Stomach smooth muscle (tissue), 2 donors: ENCODE results near the gene BAHCC1.
A peak's percentile ranks its signal among the peaks of the same experiment; 100 is the strongest.

Experiments used
- H3K27ac ChIP-seq: one replicate; pipeline ENCODE4 v1.7.0; 2013; ENCODE audit warnings: mild to moderate bottlenecking, low read length, inconsistent platforms
- H3K27me3 ChIP-seq, 2 donors: one replicate each; pipeline ENCODE4 v1.7.0; 2013; ENCODE audit warnings: low read length in 2 of 2; ENCODE audit not compliant: insufficient read depth in 2 of 2, control insufficient read depth in 1 of 2
- H3K36me3 ChIP-seq, 2 donors: one replicate each; pipeline ENCODE4 v1.7.0; 2013; ENCODE audit warnings: low read length in 2 of 2; ENCODE audit not compliant: control insufficient read depth in 2 of 2, insufficient read depth in 2 of 2
- H3K4me1 ChIP-seq: one replicate; pipeline ENCODE4 v1.7.0; 2013; ENCODE audit warnings: low read length; ENCODE audit not compliant: control insufficient read depth, insufficient read depth
- H3K4me3 ChIP-seq, 2 donors: one replicate each; pipeline ENCODE4 v1.7.0; 2013; ENCODE audit warnings: low read length in 2 of 2
- H3K9ac ChIP-seq, 2 donors: one replicate each; pipeline ENCODE4 v1.7.0; 2013; ENCODE audit warnings: low read length in 2 of 2, mild to moderate bottlenecking in 1 of 2
- H3K9me3 ChIP-seq, 2 donors: one replicate each; pipeline ENCODE4 v1.7.0; 2013; ENCODE audit warnings: low read length in 2 of 2; ENCODE audit not compliant: control insufficient read depth in 2 of 2
- donor health status: healthy.
- donor health status: Pancreatic carcinoma.

BAHCC1 gene

DNA sequence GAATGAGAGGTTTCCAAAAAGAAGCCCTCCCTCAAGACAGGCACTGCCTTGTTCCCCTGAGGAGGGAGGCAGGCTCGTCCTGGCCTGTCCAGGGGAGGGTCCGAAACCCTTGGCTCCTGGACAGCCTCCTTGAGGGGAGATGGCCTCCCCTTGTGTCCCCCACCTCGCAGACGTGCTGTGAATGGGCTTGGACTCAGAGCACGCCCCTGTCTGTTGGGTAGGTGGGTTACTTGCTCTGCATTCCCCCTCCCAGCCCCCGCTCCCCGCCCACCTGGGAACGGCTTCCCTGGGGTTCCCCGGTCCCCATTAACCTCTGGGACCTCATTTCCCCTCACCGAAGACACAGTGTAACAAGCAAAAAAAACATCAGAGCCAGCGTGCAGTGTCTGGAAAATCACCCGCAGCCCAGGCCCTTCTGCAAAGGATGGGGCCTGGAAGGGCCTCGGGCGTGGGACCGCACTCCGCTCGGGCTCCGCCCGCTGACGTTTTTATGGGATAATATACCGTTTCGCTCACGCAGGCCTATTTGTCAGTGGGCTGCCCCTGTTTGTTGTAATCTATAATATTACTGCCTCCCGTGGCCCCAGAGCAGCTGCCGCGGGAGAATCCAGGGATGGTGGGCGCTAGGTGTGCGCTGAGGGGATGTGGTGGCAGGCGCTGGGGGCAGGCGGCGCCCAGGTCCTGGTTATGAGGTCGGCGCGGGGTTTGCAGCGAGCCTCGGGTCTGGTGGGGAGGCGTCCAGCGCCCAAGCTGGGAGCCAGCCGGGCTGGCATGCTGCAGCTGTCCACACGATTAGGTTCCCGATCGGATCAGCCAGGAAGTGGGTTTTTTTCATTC lies 11.1 kb downstream of the BAHCC1 start:
- peak overlapping the region in 1 of 2 donors; percentile 38 for H3K9ac ChIP-seq
- H3K27ac ChIP-seq = peak overlapping the region; percentile 65
- H3K4me3 ChIP-seq = peak overlapping the region in 1 of 2 donors; percentile 68
- peaks cover 67% of the 10 kb centered on the region for H3K4me1 ChIP-seq
- H3K9me3 ChIP-seq = no peaks in the 10 kb centered on the region
- no peaks in the 10 kb centered on the region for H3K27me3 ChIP-seq
- no peaks in the 10 kb centered on the region for H3K36me3 ChIP-seq

DNA sequence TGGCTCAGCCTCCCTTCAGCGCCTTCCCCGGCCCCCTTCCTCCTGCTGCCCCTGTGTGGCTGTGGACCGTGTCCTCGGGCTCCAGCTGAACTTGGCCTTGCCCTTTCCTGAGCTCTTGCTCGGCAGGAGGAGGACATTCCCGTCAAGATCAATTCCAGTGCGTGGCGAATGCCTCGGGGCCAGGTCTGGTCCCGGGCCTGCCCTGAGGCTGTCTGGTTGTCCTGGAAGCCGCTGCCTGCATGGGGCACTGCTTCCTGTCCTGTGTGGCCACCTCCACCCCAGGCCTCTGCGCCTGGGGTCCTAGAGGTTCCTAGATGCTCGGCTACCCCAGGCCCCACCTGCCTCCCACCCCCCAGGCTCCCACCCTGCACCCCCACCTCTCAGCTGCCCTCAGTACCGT lies 12.8 kb downstream of the BAHCC1 start:
- no peaks in the 10 kb centered on the region for H3K27me3 ChIP-seq
- no peaks in the 10 kb centered on the region for H3K9me3 ChIP-seq
- H3K27ac ChIP-seq = no peak overlapping the region
- no peaks in the 10 kb centered on the region for H3K36me3 ChIP-seq
- H3K9ac ChIP-seq = no peak overlapping the region
- H3K4me3 ChIP-seq = no peak overlapping the region
- H3K4me1 ChIP-seq = peaks cover 61% of the 10 kb centered on the region

GRCh38 chr17:81409190-81409935 lies 14.1 kb downstream of the BAHCC1 start:
- peaks cover 53% of the 10 kb centered on the region for H3K4me1 ChIP-seq
- H3K27me3 ChIP-seq = no peaks in the 10 kb centered on the region
- H3K9me3 ChIP-seq = no peaks in the 10 kb centered on the region
- no peaks in the 10 kb centered on the region for H3K36me3 ChIP-seq
- H3K9ac ChIP-seq = no peak overlapping the region
- H3K27ac ChIP-seq = no peak overlapping the region
- no peak overlapping the region for H3K4me3 ChIP-seq

DNA sequence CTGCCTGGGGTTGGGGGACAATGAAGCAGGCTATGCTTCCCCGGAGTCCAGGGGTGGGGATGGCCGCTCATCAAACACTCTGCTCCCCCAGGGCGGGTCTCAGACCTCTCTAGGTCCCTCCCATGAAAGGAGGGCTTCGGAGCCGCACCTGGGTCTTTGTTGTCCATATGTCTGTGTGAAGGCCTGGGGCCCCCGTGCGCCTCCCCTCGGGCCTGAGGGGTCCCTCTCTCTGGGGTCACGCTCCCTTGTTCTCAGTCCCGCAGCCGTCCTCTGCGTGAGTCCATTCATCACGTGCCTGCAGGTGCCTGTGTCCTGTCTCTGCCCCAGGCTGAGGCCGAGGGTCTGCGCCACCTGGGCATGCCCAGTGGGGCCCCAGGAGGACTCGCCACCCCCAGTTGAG lies 15.6 kb downstream of the BAHCC1 start:
- no peaks in the 10 kb centered on the region for H3K36me3 ChIP-seq
- H3K4me1 ChIP-seq = peaks cover 41% of the 10 kb centered on the region
- H3K27ac ChIP-seq = no peak overlapping the region
- H3K27me3 ChIP-seq = no peaks in the 10 kb centered on the region
- H3K9ac ChIP-seq = no peak overlapping the region
- no peaks in the 10 kb centered on the region for H3K9me3 ChIP-seq
- no peak overlapping the region for H3K4me3 ChIP-seq

- H3K27ac ChIP-seq = no peak overlapping the region
- H3K4me1 ChIP-seq = peaks cover 36% of the 10 kb centered on the region
Observed at GRCh38 chr17:81411305-81411704, 16.0 kb downstream of the BAHCC1 start.

DNA sequence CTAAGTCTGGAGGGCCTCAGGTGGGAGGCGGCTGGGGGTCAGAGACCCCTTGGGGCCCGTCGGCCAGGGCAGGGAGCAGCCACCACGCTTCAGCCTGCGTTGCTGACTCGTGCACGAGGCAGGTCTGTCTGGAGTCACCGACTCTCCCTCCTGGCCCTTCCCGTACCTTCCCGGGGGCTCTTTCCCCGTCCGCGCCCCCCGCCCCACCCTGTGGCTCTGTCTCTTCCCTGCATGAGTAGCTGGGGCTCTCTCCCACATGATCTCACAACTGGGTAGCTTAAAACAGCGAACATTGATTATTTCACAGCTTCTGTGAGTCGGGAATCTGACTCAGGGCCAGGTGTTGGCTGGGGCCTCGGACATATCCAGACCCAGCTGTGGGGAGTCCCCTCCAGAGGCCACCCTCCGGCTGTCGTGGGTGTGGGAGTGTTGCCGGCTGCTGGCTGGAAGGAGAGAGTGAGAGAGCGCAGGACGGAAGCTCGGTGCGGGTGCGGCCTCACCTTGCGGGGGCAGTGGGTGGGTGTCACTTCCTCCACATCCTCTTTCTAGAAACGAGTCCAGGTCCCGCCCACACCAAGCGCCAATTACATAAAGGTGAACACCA lies 17.3 kb downstream of the BAHCC1 start:
- Histone ChIP-seq H3K36me3 (no peaks in the 10 kb centered on the region), H3K9ac (no peak overlapping the region), H3K4me1 (peaks cover 37% of the 10 kb centered on the region)

More at GRCh38 chr17:81411305-81411704, 16.0 kb downstream of the BAHCC1 start:
- no peak overlapping the region for H3K4me3 ChIP-seq
- H3K9ac ChIP-seq = no peak overlapping the region
- no peaks in the 10 kb centered on the region for H3K36me3 ChIP-seq
- H3K27me3 ChIP-seq = no peaks in the 10 kb centered on the region
- H3K9me3 ChIP-seq = no peaks in the 10 kb centered on the region

GRCh38 chr17:81413497-81414135 lies 18.4 kb downstream of the BAHCC1 start:
- H3K27me3 ChIP-seq = no peaks in the 10 kb centered on the region
- no peak overlapping the region for H3K9ac ChIP-seq
- no peak overlapping the region for H3K4me3 ChIP-seq
- no peaks in the 10 kb centered on the region for H3K36me3 ChIP-seq
- no peak overlapping the region for H3K27ac ChIP-seq
- peaks cover 43% of the 10 kb centered on the region for H3K4me1 ChIP-seq
- no peaks in the 10 kb centered on the region for H3K9me3 ChIP-seq

More for the DNA sequence above, 17.3 kb downstream of the BAHCC1 start:
- no peaks in the 10 kb centered on the region for H3K27me3 ChIP-seq
- no peak overlapping the region for H3K27ac ChIP-seq
- H3K4me3 ChIP-seq = no peak overlapping the region
- H3K9me3 ChIP-seq = no peaks in the 10 kb centered on the region

GRCh38 chr17:81414756-81415516 lies 19.7 kb downstream of the BAHCC1 start:
- no peaks in the 10 kb centered on the region for H3K36me3 ChIP-seq
- H3K4me3 ChIP-seq = no peak overlapping the region
- no peaks in the 10 kb centered on the region for H3K9me3 ChIP-seq
- no peaks in the 10 kb centered on the region for H3K27me3 ChIP-seq
- H3K4me1 ChIP-seq = peaks cover 50% of the 10 kb centered on the region
- no peak overlapping the region for H3K27ac ChIP-seq
- H3K9ac ChIP-seq = no peak overlapping the region

DNA sequence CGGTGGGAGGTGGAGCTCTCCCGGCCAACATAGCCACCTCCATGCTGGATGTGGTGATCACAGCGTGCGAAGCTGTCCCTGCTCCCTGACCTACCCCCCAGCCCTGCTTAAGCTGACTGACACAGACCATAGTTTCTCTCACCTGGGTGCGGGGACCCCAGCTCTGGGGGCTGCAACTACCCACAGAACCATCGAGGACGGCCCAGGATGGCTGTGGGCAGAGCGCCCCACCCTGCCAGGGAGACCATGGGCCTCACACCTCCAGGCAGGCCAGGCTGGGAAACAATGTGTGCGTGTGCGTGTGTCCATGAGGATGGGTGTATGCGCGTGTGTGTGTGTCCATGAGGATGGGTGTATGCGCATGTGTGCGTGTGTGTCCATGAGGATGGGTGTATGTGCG lies 20.4 kb downstream of the BAHCC1 start:
- Histone ChIP-seq H3K4me1 (peaks cover 57% of the 10 kb centered on the region), H3K9me3 (no peaks in the 10 kb centered on the region), H3K27ac (no peak overlapping the region), H3K27me3 (no peaks in the 10 kb centered on the region), H3K9ac (no peak overlapping the region), H3K36me3 (no peaks in the 10 kb centered on the region), H3K4me3 (no peak overlapping the region)

DNA sequence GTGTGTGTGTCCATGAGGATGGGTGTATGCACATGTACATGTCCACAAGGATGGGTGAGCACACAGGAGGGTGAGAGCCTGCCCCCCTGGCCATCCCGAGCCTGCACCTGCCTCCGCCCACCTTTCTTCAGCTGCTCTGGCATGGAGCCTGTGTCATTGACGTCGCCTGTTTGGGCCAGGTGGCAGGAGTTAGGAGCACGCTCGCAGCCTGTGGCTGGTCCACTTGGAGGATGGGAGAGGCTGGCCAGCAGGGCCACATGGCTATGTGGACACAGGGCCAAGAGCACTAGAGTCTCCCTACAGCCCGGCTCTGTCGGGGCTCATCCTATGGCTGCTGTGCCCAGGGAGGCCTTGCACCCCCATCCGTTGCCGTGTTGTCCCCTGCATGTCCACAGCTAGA lies 21.4 kb downstream of the BAHCC1 start:
- Histone ChIP-seq H3K36me3 (no peaks in the 10 kb centered on the region), H3K27ac (peak overlapping the region; percentile 92)

More for the DNA sequence above, 21.4 kb downstream of the BAHCC1 start:
- no peak overlapping the region for H3K9ac ChIP-seq
- H3K4me3 ChIP-seq = no peak overlapping the region
- H3K4me1 ChIP-seq = peaks cover 66% of the 10 kb centered on the region
- no peaks in the 10 kb centered on the region for H3K9me3 ChIP-seq
- H3K27me3 ChIP-seq = no peaks in the 10 kb centered on the region
